Measurements from ENCODE around the gene MCF2L2.
"Not testable (repeated sequence)": the region's sequence is repeated elsewhere in the genome, so short reads cannot be mapped to it uniquely, and the experiment has no call there.

MCF2L2 gene

DNA sequence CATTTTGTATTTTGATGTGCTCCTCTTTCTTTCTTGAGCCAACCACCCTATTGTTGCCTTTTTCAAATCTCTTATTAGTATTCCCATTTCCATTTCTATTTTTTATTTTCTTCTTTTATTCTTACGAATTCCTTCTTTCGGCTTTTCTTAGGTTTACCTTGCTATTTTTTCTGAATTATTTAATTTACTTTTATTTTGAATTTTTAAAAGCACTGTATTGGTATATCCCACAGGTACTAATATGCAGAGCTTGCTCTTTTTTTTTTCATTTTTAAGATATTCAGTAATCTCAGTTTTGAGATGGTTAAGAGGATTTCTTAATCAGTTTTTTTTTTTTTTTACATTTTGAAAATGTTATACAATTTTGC lies 18.4 kb upstream of the MCF2L2 start:
- DNase-seq (ENCODE audit: low read depth in 4 of 4, low spot score in 1 of 4): no peak

DNA sequence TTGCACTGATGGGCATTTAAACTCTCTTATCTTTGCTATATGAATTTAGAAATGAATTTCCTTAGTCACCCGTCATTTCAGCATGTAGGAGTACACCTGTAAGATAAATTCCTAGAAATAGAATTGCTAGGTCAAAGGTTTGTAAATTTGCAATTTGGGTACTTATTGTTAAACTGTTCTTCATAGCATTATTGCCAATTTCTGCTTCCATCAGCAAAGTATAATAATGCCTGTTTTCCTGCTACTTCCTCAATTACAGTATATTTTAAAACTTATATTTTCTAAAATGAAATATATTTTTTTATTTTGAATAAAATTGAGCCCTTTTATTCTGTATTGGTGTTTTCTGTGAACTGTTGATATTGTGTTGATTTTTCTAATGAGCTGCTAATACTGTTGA lies 16.3 kb upstream of the MCF2L2 start:
- no peak for DNase-seq (ENCODE audit: low read depth in 4 of 4, low spot score in 1 of 4)

DNA sequence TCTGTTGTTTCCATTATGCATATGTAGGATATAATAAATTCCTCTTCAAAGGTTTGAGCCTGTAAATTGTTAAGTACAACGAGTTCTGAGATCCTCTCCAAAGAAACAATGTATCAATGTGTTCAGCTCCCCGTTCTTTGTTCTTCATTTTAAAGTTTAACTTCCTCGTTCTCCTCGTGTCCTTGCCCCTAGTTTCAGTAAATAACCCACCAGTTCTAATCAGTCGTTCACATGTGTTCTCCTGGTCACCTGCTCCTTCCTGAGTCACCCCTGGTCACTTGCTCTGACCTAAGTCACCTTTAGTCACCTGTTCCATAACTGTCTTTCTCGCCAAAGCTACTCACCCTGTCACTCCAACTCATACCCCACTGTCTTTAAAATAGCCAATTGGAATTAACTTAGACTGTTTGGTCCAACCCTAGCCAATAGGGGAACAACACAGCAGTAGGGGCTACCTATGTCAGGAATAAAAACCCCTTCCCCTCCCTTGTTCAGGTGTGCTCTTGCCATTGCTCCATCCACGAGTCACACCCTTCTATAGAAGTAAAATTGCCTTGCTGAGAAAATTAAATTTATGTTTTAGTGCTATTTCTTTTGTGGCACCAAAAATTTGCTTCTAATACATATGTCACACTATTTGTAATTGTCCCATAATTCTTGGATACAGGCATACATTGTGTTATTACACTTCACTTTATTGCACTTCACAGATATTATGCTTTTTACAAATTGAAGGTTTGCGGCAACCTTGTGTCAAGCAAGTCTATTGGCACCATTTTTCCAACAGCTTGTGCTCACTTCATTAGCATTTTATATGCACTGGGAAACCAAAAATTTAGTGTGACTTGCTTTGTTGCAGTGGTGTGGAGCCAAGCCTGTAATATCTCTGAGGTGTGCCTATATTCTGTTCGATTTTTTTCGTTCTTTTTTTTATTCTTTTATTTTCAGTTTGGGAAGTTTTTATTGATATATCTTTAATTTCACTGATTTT lies 15.3 kb upstream of the MCF2L2 start:
- no peak for DNase-seq (ENCODE audit: low read depth in 4 of 4, low spot score in 1 of 4)

DNA sequence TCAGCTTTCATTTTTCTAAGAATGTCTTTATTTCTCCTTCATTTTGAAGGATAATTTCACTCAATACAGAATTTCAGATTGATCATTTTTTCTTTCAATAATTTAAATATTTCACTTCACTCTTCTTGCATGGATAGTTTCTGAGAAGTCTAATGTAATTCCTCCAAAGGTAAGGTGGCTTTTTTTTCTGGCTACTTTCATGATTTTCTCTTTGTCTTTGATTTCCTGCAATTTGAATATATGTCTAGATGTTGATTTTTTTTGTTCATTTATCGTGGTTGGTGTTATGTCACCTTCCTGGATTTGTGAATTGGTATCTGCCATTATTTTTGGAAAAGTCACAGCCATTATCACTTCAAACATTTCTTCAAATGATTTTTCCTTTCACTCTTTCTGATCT lies 14.6 kb upstream of the MCF2L2 start:
- DNase-seq (ENCODE audit: low read depth in 4 of 4, low spot score in 1 of 4): no peak

DNA sequence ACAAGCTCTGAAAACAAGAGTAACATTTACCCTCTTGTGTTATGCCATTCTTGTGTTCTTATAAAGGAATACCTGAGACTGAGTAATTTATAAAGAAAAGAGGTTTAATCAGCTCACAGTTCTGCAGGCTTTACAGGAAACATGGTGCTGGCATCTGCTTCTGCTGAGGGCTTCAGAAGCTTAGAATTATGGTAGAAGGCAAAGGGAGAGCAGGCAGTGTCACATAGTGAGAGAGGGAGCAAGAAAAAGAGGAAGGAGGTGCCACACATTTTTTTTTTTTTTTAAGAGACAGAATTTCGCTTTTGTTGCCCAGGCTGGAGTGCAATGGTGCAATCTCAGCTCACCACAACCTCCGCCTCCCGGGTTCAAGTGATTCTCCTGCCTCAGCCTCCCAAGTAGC lies 12.1 kb upstream of the MCF2L2 start:
- not testable (repeated sequence) for DNase-seq (ENCODE audit: low read depth in 4 of 4, low spot score in 1 of 4)

DNA sequence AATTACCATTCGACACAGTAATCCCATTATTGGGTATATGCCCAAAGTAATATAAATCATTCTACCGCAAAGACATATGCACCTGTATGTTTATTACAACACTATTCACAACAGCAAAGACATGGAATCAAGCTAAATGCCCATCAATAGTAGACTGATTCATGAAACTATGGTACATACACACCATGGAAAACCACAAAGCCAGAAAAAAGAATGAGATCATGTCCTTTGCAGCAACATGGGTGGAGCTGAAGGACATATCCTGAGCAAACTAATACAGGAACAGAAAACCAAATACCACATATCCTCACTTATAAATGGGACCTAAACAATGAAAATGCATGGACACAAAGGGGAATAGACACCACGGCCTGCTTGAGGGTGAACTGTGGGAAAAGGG lies 11.1 kb upstream of the MCF2L2 start:
- DNase-seq (ENCODE audit: low read depth in 4 of 4, low spot score in 1 of 4): no peak

DNA sequence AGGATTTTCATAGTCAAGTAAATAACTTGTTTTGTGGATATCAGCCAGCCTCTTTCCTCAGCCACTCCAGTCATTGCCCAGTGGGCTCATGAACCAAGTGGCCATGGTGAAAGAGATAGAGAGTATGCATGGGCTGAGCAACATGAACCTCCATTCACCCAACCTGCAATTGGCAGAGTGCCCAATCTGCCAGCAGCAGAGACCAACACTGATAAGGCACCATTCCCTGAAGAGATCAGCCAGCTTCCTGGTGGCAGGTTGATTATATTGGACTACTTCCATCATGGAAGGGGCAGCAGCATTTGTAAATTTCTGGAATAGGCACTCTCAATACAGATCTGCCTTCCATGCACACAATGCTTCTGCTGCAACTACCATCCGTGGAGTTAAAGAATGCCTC lies 10.3 kb upstream of the MCF2L2 start:
- DNase-seq (ENCODE audit: low read depth in 4 of 4, low spot score in 1 of 4): no peak

DNA sequence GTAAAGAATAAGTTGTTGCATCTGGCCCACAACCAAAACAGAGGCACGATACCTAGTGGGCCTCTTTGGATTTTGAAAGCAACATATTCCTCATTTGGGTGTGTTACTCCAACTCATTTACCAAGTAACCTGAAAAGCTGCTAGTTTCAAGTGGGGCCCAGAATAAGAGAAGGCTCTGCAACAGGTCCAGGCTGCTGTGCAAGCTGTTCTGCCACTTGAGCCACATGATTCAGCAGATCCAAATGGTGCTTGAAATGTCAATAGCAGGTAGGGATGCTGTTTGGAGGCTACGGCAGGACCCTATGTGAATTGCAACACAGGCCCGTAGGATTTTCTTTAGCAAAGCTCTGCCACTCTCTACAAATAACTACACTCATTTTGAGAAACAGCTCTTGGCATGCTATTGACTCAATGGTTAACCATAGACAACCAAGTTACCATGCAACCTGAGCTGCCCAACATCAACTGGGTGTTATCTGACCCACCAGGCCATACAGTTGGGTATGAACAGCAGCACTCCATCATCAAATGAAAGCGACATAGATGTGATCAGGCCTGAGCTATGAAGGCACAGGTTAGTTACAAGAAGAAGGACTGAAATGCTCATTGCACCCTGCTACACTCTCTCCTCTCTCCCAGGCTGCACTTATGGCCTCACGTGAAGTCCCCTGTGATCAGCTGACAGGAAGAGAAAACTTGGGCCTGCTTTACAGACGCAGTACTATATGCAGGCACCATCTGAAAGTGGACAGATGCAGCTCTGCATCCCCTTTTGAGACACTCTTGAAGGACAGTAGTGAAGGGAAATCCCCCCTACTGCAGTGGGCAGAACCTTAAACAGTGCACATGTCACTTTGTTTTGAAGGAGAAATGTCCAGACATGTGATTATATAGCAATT lies 9.5 kb upstream of the MCF2L2 start:
- no peak for DNase-seq (ENCODE audit: low read depth in 4 of 4, low spot score in 1 of 4)

DNA sequence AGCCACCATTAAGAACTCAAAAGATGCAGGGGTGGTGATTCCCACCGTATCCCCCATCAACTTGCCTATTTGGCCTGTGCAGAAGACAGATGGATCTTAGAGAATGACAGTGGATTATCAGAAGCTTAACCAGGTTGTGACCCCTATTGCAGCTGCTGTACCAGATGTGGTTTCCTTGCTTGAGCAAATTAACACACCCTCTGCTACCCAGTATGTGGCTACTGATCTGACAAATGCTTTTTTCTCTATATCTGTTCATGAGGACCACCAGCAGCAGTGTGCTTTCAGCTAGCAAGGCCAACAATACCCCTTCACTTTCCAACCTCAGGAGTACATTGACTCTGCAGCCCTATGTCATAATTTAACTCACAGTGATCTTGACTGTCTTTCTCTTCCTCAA lies 8.6 kb upstream of the MCF2L2 start:
- no peak for DNase-seq (ENCODE audit: low read depth in 4 of 4, low spot score in 1 of 4)

DNA sequence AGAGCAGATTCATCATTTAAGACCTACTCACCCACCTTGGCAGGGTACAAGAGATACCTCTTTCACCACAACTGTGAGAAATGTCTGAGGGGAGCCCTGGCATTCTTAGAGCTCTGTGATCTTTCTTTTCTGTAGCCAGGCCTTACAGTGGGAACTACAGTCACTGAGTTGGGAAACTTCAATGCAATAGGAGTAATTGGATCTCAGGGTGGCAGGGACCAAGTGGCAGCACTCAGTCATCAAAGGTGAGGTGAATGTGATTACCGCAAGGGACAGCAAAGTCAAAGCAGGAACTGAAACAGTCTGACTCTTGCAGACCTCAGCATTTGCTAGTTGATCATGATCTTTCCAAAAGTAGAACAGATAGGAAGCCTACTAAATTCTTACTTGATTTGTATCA lies 7.2 kb upstream of the MCF2L2 start:
- DNase-seq (ENCODE audit: low read depth in 4 of 4, low spot score in 1 of 4): peak in 1 of 4 experiments; percentile 5

DNA sequence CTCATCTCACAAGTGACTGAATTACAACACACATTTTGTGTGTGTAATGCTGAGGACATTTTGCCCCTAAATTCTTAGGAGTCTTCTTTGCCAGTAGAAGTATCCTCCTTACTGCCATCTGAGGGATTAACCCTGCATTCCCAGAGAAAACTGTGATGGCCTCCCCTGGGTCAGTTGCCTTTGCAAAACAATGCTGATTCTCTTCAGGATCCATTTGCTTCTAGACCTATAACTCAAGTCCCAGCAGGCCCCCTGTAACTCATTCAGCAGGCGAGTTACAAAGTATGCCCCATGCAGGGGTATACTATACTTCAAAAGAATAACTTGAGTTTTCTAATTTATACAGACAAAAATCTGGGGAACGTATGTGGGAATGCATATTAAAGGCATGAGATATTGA lies 6.6 kb upstream of the MCF2L2 start:
- DNase-seq (ENCODE audit: low read depth in 4 of 4, low spot score in 1 of 4): no peak

DNA sequence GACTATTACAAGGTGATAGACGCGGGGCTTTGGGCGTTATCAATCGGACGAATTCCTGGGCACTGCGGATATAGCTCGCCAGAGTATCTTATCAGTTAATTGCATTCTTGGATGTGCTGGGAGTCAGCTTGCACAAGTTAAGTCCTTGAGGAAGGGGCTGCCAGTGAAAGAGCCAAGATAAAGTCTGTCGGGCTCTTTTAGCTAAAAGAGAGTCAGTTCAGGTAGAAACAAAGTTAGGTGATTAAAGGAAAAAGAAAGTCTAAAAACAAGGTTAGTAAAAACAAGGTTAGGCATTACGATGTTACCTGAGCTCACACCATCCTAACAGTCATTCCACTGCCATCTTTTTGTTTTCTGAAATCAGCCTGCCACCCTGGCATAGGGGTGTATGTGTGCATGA lies 6.1 kb upstream of the MCF2L2 start:
- no peak for DNase-seq (ENCODE audit: low read depth in 4 of 4, low spot score in 1 of 4)

DNA sequence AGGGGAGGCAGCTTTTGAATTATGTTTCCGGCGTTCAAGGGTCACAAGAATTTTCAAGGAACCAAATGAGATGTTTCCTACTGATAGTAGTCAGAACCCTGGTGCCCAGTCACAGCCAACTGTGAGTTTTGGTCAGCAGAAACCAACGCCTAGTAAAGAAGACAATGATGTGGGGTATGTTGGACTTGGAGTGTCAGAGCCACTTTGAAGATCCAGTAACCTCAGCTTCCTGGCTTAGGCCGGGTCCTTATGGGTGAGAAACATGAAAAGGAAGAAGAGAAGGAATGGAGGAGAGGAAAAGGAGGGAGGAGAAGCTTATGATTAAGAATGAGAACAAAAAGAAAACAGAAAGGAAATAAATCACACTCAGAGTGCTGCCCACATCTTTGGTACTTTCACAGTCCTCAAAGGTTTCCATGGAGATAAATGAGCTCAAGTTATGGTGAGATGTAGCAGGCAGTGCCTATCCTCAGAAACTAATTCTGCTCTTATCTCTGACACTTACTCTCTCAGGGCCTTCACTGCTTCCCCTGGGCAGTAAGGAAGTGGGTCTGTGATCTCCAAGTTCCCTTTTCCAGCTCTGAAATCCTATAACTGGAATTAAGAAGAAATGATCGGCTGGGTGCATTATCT lies 2.0 kb upstream of the MCF2L2 start:
- peak in 1 of 4 experiments; percentile 7 for DNase-seq (ENCODE audit: low read depth in 4 of 4, low spot score in 1 of 4)

DNA sequence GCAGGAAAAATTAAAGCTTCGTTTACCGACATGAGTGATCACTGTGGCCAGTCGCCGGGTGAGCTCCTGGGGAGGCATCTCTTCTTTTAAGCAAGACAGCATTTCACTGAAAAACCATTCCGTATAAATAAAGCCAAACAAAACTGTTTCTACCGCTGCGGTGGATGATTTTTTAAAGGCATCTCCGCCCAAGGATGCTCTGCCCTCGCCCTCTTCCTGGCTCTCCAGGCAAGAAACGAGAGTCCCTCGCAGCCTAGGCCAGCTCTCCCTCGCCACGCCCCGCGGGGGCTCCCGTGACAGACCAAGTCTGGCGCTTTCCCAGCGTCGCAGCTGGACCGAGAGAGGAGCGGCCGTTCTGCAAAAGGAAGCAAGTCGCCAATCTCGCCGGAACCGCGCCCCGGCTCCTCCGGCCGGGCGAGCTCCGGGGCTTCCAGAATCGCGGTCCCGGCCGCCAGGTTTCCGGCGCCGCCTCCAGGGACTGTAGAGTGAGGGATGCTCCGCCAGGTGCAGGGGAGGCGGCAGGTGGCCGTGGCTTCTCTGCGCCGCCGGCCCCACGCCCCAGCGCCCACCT lies 458 bp downstream of the MCF2L2 start:
- DNase-seq (ENCODE audit: low read depth in 4 of 4, low spot score in 1 of 4): peak in 2 of 4 experiments; percentile 4 to 22

DNA sequence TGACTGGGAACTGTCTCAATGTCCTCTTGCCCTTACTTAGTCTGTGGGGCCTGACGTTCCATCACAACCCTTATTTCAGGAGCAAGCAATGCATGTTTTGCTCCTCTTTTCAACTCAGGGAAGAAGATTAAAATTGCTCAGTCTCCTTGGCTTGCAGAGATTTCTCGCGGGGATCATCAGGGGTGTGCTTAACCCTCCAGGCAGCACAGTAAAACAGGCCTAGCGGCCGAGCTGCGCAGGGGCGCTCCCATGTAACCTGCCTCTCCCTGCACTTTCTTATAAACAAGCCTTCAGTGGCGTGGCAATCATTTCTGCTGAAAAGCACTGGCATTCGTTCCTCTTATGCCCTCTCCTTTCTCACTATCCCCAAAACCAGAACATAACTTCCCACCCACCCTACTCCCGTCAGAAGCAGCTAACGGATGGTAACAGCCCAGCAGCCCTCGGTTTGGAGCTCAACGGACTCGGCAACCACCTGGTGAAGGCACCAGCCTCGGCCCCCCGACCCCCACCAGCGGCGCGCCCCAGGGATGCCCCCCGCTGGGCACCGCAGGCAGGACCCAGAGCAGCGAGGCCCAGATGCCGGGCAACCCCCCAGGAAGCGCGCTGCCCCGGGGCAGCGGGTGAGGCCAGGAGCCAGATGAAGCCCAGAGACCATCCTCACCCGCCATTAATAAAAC lies 1.1 kb downstream of the MCF2L2 start:
- no peak for DNase-seq (ENCODE audit: low read depth in 4 of 4, low spot score in 1 of 4)

DNA sequence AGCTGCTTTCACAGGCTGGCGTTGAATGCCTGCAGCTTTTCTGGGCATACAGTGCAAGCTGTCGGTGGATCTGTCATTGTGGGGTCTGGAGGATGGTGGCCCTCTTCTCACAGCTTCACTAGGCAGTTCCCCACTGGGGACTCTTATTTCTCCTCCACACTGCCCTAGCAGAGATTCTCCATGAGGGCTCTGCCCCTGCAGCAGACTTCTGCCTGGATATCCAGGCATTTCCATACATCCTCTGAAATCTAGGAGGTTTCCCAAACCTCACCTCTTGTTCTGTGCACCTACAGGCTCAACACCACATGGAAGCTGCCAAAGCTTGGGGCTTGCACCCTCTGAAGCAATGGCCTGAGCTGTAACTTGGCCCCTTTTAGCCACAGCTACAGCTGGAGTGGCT lies 9.6 kb downstream of the MCF2L2 start:
- DNase-seq (ENCODE audit: low read depth in 4 of 4, low spot score in 1 of 4): not testable (repeated sequence)

DNA sequence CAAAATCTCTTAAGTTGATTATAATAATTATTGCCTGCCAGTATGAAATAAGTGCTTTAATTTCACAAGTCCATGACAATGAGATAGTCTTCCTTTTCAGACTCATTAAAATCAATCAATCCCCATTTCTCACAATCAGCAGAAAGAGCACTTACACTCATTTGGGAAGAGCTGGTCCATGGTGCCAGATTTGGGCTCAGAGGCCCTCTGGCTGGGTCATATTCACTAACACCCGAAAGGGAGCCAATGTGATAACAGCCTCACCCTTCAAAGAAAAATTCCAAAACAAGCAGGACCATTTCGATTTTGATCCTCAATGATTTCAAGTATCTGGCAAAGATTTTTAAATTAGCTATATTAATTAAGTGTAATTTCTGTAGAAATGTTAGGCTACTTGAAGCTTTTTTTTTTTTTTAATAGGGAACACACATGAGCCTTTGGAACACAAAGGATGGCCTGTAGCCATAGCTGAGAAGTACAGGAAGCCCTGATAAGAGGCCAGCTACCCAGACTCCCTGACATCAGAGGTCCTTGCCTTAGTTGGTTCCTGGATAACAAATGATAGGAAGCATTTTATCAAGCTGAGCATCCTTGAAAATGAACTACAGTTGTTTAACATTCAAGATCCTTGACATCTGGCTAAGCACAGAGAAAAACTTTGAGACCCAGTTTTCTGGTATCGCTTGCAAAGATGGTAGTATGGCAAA lies 17.1 kb downstream of the MCF2L2 start:
- DNase-seq (ENCODE audit: low read depth in 4 of 4, low spot score in 1 of 4): no peak

DNA sequence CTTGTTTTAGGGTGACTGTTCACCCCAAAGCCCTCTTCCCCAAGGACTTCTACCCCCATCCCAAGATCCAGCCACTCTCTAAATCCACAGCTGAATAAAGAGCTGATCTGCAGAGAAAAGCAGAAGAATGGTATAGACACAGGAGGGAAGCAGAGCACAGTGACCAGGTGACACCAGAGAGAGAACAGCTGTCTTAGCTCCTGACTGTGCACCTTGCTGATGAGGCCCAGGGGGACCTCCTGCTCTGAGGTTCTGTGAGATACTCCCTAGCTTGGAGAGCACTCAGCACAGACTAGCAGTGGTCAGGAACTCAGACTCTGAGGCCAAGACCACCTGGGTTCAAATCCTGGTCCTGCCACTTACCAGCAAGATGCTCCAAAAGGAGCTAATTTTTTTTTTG lies 17.7 kb downstream of the MCF2L2 start:
- DNase-seq (ENCODE audit: low read depth in 4 of 4, low spot score in 1 of 4): no peak

DNA sequence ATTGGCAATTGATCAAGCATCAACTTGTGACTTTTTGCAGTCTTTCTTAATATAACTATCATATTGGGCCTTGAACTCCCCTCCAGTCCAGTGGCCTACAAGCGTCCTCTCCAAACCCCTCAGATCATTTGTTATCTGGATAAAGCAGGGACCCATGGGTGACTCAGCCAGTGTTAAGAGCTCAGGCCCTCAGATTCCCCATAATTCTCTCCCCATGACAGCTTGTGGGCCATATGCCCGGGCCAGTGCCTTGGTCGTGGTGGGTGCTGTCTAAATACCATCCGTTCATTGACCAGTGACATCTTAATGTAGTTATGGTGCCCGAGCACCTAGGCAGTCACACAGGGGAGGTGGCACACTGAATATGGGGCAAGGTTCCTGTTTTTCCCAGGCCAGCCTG lies 18.1 kb downstream of the MCF2L2 start:
- no peak for DNase-seq (ENCODE audit: low read depth in 4 of 4, low spot score in 1 of 4)

DNA sequence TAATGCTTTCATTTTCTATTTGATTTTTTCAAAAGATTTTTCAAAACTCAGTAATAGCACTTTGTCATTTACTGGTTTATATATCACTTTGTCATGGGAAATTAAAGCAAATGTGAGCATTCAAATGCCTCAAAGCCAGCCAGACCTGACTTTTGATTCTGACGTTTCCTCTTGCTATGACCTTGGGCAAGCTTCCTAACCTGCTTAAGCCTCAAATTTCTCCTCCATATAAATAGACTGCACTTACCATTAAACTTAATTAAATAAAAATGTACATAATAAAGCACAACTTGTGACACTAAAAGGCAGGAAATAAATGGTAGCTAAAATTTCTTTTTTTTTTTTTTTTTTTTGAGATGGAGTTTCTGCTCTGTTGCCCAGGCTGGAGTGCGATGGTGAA lies 19.2 kb downstream of the MCF2L2 start:
- no peak for DNase-seq (ENCODE audit: low read depth in 4 of 4, low spot score in 1 of 4)
